A549 treated with dexamethasone at 1 μM for 4 hours (cell line): ENCODE data around the gene RBBP4. TPM values are rescaled to one million over a fixed set of nuclear protein-coding genes. Genes with fewer than 3 reads are reported as not detected.

ENCODE experiments used
- total RNA-seq: library from RNA; stranded (reverse); fragments of 200-300 nt; extraction: Qiagen RNA extraction; gene quantifications from 5 replicates; pipeline ENCODE4 v1.2.3, GENCODE V29; 2022

Gene RBBP4
- 72.2 to 89.2 TPM (median 80.2 TPM) in 5 replicates for total RNA-seq

DNA sequence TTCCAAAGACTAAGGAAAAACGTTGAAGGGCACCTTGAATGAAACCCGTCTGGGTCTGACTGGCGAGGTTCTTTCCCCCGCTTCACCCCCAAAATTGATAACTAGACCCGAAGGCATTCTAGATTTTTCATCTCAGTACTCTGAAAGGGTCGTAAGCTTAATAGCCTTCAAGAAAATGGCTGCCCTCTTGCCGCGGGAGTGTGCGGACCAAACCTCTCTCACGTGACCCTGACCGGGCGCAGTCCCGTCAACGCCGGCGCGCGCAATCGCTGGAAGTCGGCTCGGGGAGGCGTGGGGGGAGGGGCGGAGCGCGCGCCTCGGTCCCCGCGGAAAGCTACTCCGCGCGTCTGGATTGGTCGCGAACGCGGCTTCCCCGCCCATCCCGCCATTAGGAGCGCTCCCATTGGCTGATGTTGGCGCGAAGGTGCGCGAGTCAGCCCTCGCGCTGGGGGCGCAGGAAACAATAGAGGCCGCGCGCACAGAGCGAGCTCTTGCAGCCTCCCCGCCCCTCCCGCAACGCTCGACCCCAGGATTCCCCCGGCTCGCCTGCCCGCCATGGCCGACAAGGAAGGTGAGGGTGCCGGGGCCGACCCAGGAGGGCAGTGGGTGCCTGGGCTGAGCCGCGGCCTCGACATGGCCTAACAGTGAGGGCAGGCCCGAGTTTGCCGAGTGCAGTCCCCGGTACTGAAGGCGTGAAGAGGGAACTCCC lies at the start of gene RBBP4:
TSS of gene RBBP4 (plus strand) at position 457 of the 709 bp plus-strand sequence. CDS start at position 556, 99 bp downstream.

DNA sequence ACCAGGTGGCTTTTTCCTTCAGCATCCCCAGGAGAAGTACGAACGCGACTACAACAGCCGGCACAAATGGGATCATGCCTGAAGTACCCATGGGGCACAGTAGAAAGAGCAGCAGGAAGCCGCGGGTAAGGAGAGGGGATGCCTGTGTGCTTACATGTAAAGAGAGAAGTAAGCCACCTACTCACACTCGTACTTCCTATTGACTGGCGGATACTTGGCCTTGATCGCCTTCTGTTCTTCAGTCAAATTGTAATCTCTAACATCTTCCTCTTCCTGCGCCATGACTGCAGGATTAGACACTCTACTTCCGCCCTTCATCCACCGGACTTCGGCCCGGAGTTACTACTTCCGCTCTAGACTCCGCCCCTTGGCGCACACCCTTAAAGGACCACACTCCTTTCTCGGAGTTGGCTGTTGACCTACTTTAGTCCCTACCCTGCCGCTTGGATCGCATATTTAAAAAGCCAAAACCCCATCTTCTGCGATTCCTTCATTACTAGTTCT lies 708 bp upstream of the RBBP4 start, which contains the start of gene ZBTB8OS:
TSS of gene ZBTB8OS (minus strand) at position 303 of the 504 bp plus-strand sequence. CDS start at position 282, 21 bp downstream.

DNA sequence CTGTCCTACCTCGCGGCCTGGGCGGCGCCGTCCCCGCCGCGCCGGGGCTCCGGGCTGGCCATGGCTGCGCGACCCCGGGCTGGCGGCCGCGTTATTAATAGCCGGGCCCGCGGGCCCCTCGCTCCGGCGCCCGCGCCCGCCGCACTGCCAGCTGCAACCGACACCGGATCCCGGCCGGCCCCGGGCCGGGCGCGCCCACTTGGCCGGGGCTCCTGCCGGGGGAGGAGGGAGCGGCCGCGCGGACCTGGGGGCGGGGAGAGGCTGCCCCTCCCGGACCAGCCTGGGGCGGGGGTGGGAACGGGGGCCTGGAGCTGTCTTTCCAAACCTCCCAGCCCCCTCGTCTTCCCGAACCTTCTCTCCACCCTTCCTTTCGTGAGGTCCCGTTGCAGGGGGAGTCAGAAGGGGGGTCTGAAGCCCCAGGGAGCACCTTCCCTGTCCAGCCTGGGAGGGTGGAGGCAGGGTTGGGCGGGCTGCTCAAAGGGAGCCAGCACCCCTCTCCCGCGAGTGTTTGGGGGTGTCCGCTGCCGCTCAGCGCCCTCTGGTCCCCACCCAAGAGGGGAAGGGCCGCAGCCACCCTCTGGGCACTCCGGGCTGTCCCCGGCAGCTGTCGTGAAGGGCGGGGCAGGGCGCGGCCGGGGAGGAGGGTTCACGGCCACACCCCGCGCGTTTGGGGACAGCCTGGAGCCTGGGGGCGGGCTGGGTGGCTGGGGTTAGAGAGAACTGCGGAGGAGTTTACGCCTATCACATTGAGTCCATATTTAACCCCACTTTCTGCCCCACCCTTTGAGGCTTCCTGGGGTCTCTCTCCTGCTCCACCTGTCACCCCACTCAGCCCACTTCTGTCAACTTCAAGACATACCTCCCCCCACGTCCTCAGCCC lies 51.8 kb downstream of the RBBP4 start, which contains the start of gene SYNC:
TSS of gene SYNC (minus strand) at position 172 of the 880 bp plus-strand sequence. CDS start at position 62, 110 bp downstream.

Other genes starting within 250 kb of the RBBP4 start
- not detected in 5 replicates for gene ZBTB8B, start 186.1 kb upstream of the RBBP4 start, total RNA-seq
- 3.4 to 5.0 TPM (median 4.0 TPM) in 5 replicates for gene ZBTB8A, start 111.8 kb upstream of the RBBP4 start, total RNA-seq
- gene ZBTB8OS, start 658 bp upstream of the RBBP4 start, total RNA-seq = 35.3 to 60.6 TPM (median 38.3 TPM) in 5 replicates
- gene SYNC, start 51.6 kb downstream of the RBBP4 start, total RNA-seq = 11.6 to 19.6 TPM (median 15.8 TPM) in 5 replicates
- gene YARS1, start 166.2 kb downstream of the RBBP4 start, total RNA-seq = 63.9 to 77.3 TPM (median 69.9 TPM) in 5 replicates
- gene S100PBP, start 166.4 kb downstream of the RBBP4 start, total RNA-seq = 10.2 to 18.4 TPM (median 15.7 TPM) in 5 replicates
- 0.13 to 0.66 TPM (median 0.35 TPM) in 5 replicates for gene FNDC5, start 219.7 kb downstream of the RBBP4 start, total RNA-seq
- 0.19 to 0.43 TPM (median 0.26 TPM) in 5 replicates for gene HPCA, start 235.3 kb downstream of the RBBP4 start, total RNA-seq